Activated CD4-positive, alpha-beta T cell treated with anti-CD3 and anti-CD28 coated beads, Interleukin-10, Interleukin-2, amounts not matched to agents 100 ng/mL and 50 ng/mL, durations not matched to agents 16 hours and 8 hours (primary cell): ENCODE results near the gene HOXA13.

ENCODE experiments used
- DNase-seq: peaks from one replicate; pipeline ENCODE4 v3.0.0-alpha.2; 2020

Gene HOXA13

DNA sequence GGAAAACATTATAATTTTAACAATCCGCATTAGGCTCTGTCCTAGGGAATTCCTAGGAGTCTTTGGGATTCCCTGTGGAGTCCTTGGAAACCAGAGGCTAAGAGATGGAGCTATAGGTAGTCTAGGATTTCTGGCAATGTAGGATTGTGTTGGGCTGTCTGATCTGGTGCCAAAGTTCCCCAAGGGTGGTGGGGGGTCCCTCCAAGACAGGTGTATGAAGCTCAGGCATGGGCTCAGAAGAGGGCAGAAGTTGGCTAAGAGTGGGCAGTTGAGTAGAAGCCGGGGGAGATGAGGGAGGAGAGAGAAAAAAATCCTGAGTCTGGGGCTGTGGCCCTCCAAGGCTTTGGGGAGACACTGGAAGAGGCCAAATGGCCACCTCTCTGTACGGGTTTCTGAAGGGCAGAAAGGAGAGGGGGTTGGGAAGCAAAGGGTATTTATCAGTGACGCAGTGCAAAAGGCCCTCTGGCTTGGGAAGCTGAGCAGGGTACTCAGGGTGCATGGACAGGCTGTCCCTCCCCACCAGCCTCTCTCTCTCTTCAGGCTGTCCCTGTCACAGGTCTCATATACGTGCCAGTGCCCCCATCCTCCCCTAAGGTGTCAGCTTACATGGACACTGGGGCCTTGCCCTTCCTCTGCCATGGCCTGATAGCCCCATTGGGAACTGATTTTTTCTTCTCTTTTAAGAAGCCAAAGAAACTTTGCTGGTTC is 53.2 kb downstream of the HOXA13 start:
- no peak for DNase-seq

DNA sequence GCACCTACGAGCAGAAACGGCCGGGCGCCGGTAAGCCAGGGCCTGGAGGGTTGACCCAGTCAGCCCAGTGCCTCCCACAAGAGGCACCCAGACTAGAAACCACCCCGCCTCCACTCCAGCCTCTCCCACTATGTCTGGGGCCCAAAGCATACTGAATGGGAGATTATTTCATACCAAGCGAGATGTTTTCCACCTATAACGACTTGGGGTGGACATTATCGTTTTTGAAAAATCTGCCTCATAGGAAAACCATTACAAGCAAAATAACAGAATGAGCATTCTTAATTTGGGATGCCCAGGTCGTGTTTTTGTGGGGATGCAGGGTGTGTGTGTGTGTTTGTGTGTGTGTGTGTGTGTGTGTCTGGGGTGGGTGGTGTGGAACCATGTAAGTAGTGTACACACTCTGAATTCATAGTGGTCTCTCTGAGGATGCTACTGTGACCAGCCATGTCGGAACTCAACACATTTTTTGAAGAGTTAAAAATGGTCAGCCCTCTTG is 53.9 kb downstream of the HOXA13 start:
- no peak for DNase-seq

GRCh38 chr7:27145165-27145913 is 54.6 kb downstream of the HOXA13 start:
- DNase-seq, result no peak

GRCh38 chr7:27144781-27145164 is 55.1 kb downstream of the HOXA13 start:
- no peak for DNase-seq
